Measurements from ENCODE around the gene CLDN15.
"Not testable (repeated sequence)": the region's sequence is repeated elsewhere in the genome, so short reads cannot be mapped to it uniquely, and the experiment has no call there.

The CLDN15 gene

DNA sequence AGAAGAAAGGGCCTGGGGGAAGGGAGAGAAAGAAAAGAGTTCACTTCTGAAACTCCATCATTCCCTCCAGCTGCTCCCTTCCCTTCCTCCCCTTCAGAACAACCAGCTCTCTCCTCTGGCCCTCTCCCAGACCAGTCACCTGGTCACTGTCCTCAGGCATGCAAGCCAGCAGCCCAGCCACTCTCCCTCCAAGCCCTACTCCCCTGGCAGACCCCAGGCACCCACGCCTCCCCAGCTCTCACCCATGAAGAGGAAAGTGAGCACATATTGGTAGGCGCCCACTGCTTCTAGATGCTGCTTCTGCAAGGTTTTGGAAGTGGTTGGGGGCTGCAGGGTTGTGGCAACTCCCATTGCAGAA is 37.1 kb downstream of the CLDN15 start:
- no peak for DNase-seq (ENCODE audit: low read depth)

DNA sequence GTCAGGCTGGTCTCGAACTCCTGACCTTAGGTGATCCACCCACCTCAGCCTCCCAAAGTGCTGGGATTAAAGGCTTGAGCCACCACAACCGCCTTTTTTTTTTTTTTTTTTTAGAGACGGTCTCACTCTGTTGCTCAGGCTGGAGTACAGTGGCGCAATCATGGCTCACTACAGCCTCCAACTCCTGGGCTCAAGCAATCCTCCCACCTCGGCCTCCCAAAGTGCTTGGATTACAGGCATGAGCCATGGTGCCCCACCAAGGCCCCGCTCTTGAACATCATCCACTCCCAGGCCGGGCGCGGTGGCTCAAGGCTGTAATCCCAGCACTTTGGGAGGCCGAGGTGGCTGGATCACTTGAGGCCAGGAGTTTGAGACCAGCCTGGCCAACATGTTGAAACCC is 38.1 kb downstream of the CLDN15 start:
- not testable (repeated sequence) for DNase-seq (ENCODE audit: low read depth)

DNA sequence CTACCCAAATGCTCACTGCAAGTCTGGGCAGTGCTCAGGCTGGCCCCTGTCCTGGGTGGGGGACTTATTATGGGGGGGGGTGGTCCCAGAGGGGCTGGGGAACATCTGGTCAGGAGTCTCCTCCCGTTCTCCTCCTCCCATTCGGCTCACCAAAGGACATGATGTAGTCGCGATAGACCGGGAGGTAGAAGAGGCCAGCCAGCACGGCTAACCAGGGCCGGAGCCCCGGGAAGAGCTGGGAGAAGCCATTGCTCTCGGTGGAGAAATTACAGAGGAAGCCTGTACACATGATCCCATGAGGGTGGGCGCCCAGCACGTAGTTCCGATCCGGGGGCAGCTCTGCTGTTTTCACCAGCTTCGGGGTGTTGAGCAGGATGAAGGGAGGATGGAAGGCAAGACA is 39.1 kb downstream of the CLDN15 start:
- DNase-seq (ENCODE audit: low read depth) = no peak

DNA sequence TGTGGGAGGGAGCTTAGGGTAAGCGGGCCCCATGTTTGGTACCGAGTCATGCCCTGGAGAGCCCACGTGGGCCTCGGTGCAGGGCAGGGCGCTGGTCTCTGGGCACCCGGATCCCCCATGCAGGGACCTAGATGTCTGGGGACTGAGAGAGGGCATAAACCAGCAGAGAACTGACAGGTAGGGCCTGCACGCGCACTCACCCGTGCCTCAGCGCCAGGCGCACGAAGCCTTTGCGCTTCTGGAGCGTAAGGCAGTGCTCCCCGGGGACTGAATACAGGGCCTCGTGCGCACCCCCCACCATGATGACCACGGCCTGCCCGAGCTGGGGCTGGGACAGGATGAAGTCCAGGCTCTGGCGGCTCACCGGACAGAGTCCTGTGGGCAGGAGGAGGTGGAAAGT is 39.6 kb downstream of the CLDN15 start:
- no peak for DNase-seq (ENCODE audit: low read depth)

DNA sequence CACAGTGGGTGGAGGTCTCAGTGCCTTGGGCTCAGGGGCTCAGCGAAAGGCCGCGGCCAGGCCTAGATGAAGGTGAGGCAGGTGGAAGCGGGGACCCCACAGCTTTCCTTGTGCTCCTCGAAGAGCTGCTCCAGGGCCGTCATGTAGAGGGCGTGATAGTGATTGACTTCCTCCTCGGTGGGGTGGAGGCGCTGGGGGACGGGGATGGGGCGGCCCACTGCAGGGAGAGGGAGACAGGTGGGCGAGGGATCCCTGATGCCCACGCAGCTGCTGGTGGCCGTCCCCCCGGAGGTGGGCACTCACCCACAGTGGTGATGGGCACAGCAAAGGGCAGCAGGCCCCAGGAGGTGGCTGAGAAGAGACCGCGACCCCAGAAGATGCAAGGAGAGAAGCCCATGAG is 41.7 kb downstream of the CLDN15 start:
- DNase-seq (ENCODE audit: low read depth) = no peak

DNA sequence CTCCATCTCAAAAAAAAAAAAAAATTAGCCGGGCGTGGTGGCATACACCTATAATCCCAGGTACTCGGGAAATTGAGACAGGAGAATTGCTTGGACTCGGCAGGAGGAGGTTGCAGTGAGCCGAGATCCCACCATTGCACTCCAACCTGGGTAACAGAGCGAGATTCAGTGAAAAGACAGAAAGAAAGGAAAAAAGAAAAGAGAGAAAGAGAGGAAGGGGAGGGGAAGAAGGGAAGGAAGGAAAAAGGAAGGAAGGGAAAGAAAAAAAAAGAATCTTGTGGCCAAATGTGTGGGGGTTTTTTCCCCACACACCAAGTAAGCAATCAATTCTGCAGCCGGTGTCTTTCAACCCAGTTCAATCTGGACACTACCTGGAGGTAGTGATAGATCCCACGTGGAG is 48.5 kb downstream of the CLDN15 start:
- no peak for DNase-seq (ENCODE audit: low read depth)

DNA sequence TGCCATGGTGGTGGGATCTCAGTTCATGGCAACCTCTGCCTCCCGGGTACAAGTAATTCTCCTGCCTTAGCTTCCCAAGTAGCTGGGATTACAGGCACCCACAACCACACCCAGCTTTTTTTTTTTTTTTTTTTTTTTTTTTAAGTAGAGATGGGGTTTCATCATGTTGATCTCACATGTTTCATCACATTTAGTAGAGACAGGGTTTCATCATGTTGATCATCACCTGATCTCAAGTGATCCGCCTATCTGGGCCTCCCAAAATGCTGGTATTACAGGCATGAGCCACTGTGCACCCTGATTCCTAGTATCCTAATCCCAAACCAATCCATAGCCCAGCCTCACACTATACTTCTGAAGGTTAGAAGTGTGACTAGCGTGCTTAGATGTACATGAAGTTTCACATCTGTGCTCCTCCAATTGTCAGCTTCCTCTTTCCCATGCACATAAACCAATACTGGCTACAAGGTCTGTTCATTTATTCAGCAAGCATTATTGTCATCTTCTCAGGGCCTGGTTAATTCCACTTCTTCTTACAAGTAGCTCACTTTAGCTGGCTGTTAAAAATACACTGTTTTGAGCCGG is 50.7 kb downstream of the CLDN15 start:
- DNase-seq (ENCODE audit: low read depth) = no peak

DNA sequence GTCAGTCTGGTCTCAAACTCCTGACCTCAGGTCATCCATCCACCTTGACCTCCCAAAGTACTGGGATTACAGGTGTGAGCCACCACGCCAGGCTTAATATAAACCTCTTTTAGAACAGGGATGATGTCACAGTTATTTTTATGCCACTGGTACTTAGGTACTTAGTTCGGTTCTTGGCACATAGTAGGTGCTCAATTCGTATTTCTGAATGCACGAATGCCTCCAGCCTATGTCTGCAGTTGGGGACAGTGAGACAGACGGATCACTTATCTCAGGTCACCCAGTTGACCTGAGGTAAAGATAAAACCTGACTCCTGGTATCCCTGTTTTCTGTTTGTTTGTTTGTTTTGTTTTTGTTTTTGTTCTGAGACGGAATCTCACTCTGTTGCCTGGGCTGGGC is 51.4 kb downstream of the CLDN15 start:
- DNase-seq (ENCODE audit: low read depth) = no peak

DNA sequence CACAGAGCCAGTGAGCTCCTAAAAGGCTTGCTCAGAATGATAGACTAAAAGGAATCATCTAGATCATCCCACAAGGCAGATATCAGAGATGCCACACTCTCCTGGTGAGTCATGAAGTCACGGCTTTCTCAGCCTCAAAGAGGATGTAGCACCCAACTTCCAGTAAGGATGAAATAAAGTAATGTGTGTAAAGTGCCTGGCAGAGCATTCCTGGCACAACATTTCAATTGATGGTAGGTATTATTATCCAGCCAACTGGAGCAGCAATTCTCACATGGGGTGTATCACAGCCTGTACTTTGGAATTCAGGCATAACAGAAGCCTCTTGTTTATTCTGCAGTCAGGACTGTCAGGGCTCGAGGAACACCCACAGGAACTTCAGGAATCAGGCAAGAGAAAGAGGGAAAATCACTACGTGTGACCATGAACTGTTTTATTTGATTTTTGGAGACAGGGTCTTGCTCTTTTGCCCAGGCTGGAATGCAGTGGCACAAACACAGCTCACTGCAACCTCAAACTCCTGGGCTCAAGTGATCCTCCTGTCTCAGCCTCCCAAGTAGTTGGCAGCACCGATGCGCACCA is 52.3 kb downstream of the CLDN15 start:
- DNase-seq (ENCODE audit: low read depth) = no peak
